ENCODE measurements around the gene CCT8L2. TPM values are rescaled to one million over a fixed set of nuclear protein-coding genes. Genes with fewer than 3 reads are reported as not detected.
"Not testable (repeated sequence)": the region's sequence is repeated elsewhere in the genome, so short reads cannot be mapped to it uniquely, and the experiment has no call there.

Gene CCT8L2, protein sequence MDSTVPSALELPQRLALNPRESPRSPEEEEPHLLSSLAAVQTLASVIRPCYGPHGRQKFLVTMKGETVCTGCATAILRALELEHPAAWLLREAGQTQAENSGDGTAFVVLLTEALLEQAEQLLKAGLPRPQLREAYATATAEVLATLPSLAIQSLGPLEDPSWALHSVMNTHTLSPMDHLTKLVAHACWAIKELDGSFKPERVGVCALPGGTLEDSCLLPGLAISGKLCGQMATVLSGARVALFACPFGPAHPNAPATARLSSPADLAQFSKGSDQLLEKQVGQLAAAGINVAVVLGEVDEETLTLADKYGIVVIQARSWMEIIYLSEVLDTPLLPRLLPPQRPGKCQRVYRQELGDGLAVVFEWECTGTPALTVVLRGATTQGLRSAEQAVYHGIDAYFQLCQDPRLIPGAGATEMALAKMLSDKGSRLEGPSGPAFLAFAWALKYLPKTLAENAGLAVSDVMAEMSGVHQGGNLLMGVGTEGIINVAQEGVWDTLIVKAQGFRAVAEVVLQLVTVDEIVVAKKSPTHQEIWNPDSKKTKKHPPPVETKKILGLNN
- total RNA-seq = not detected

DNA sequence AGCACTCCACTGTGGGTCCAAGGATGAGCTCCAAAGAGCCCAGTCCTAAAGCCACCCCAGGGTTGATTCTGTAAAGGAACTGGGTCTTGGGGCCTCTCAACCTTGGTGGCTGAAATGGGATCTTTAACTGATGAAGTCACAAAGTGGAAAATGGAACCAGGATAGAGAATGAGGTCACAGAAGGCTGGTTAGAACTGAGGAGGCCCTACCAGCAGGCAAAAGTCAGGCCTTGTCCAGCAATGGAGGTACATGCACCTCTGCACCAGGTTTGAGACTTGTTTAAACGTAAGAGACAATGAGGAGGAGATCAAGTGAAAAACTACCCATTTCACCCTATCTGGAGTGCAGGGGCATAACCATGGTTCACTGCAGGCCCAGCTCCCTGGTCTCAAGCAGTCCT lies at the start of gene CCT8L2:
Gene CCT8L2 (minus strand): TSS at position 101 of the 400 bp plus-strand sequence. CDS start 260 bp downstream, outside the sequence.
- ATAC-seq; H3K36me3 Mint-ChIP-seq (ENCODE audit: low read depth); DNase-seq; H3K27ac Mint-ChIP-seq; H3K9me3 Mint-ChIP-seq (ENCODE audit: low read depth); H3K27me3 Mint-ChIP-seq; CTCF ChIA-PET; intact Hi-C loops (cut with DNase I, micrococcal nuclease); POLR2A ChIA-PET; H3K4me1 Mint-ChIP-seq; H3K4me3 Mint-ChIP-seq: not testable (repeated sequence)

DNA sequence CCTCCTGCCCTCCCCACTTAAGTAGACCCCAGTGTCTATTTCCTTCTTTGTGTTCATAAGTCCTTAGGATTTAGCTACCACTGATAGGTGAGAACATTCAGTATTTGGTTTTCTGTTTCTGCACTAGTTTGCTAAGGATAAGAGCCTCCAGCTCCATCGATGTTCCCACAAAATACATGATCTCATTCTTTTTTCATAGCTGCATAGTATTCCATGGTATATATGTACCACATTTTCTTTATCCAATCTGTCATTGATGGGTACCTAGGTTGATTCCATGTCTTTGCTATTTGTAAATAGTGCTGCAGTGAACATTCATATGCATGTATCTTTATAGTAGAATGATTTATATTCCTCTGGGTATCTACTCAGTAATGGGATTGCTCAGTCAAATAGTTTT lies 42.8 kb upstream of the CCT8L2 start:
- H3K4me3 Mint-ChIP-seq; POLR2A ChIA-PET; H3K9me3 Mint-ChIP-seq (ENCODE audit: low read depth); ATAC-seq; CTCF ChIA-PET; DNase-seq; intact Hi-C loops (cut with DNase I, micrococcal nuclease); H3K4me1 Mint-ChIP-seq; H3K36me3 Mint-ChIP-seq (ENCODE audit: low read depth); H3K27me3 Mint-ChIP-seq; H3K27ac Mint-ChIP-seq: not testable (repeated sequence)

DNA sequence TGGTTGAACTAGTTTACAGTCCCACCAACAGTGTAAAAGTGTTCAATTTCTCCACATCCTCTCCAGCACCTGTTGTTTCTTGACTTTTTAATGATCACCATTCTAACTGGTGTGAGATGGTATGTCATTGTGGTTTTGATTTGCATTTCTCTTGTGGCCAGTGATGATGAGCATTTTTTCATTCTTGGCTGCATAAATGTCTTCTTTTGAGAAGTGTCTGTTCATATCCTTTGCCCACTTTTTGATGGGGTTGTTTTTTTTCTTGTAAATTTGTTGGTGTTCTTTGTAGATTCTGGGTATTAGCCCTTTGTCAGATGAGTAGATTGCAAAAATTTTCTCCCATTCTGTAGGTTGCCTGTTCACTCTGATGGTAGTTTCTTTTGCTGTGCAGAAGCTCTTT lies 41.5 kb upstream of the CCT8L2 start:
- CTCF ChIA-PET, DNase-seq: not testable (repeated sequence)

DNA sequence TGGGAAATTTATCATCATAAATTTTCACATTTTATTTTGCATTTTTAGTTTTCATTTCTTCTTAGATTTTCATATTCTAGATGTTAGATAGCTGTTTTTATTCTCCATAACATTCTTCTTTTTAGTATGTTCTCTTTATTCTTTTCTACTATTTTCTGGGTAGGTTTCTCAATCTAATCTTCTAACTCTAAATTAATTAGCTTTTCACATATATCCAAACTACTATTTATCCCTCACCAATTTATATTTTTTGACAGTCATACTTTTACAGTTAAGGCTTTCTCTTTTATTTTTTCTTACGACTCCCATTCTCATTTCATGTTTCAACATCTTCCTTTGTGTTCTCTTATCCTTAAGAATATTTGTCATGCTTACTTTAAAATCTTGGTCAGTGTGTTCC lies 35.9 kb upstream of the CCT8L2 start:
- POLR2A ChIA-PET; CTCF ChIA-PET; H3K4me1 Mint-ChIP-seq; H3K4me3 Mint-ChIP-seq; H3K9me3 Mint-ChIP-seq (ENCODE audit: low read depth); H3K27ac Mint-ChIP-seq; H3K36me3 Mint-ChIP-seq (ENCODE audit: low read depth); ATAC-seq; intact Hi-C loops (cut with DNase I, micrococcal nuclease); DNase-seq; H3K27me3 Mint-ChIP-seq: not testable (repeated sequence)

More for the DNA sequence above, 41.5 kb upstream of the CCT8L2 start:
- H3K36me3 Mint-ChIP-seq (ENCODE audit: low read depth); POLR2A ChIA-PET; H3K27ac Mint-ChIP-seq; H3K4me3 Mint-ChIP-seq; intact Hi-C loops (cut with DNase I, micrococcal nuclease); H3K27me3 Mint-ChIP-seq; H3K9me3 Mint-ChIP-seq (ENCODE audit: low read depth); ATAC-seq; H3K4me1 Mint-ChIP-seq: not testable (repeated sequence)

DNA sequence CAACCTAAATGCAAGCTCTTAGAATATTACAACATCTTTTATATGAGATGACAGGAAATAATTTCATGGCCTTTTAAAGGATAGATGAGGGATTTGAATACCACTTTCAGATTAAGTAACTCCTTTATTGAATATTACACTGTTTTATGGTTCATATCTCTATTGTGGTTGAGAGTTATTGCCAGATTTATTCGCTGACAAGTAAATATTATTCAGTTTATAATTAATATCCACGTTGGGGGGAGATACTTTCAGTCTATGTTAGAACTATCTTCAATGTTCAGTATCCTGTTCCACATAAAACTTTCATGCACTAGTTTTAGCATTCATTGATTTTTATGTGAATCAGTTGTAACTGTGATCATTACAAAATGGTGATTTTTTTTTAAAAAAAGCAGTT lies 32.4 kb upstream of the CCT8L2 start:
- H3K9me3 Mint-ChIP-seq (ENCODE audit: low read depth); intact Hi-C loops (cut with DNase I, micrococcal nuclease); H3K4me1 Mint-ChIP-seq; H3K4me3 Mint-ChIP-seq; CTCF ChIA-PET; DNase-seq; H3K27me3 Mint-ChIP-seq; ATAC-seq; H3K27ac Mint-ChIP-seq; POLR2A ChIA-PET; H3K36me3 Mint-ChIP-seq (ENCODE audit: low read depth): not testable (repeated sequence)

DNA sequence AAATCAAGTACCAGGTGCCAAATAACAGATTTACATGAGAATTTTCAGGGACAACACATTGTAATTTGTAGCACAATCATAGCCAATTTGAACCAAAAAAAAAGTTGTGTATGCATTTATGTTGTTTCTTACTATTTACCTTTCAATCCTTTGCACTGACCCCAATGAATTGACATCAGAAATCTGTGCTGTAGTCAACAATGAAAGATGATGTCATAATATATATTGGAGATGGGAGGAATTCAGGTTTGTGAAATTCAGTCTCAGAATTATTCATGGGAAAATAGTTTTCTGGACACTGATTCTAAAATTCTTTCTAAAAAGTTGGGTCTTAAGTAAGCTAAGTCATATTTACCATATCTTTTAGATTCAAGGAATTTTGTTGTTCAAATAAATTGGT lies 31.0 kb upstream of the CCT8L2 start:
- ATAC-seq; H3K36me3 Mint-ChIP-seq (ENCODE audit: low read depth); POLR2A ChIA-PET: not testable (repeated sequence)

DNA sequence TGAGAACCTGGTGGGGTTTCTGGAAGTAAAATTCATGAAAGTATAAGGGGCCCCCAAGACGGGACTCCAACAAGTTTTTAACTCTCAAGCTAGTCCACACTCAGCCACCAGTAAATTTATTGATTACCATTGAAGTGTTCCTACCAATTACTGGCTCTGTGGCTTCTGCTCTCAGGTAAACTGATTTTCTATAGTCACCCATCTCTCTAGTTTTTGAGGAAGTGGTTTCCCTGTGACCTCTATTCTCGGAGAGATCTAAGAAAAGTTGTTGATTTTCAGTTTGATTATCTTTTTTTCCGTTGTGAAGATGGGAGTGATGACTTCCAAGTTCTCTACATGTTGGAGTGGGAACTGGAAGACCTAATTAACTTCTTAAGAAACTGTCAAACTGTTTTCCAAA lies 24.9 kb upstream of the CCT8L2 start:
- H3K9me3 Mint-ChIP-seq (ENCODE audit: low read depth); intact Hi-C loops (cut with DNase I, micrococcal nuclease); H3K36me3 Mint-ChIP-seq (ENCODE audit: low read depth); POLR2A ChIA-PET; H3K4me3 Mint-ChIP-seq; CTCF ChIA-PET; DNase-seq; ATAC-seq; H3K27ac Mint-ChIP-seq; H3K27me3 Mint-ChIP-seq; H3K4me1 Mint-ChIP-seq: not testable (repeated sequence)

More for the DNA sequence above, 31.0 kb upstream of the CCT8L2 start:
- H3K4me1 Mint-ChIP-seq; H3K4me3 Mint-ChIP-seq; H3K9me3 Mint-ChIP-seq (ENCODE audit: low read depth); CTCF ChIA-PET; H3K27ac Mint-ChIP-seq; H3K27me3 Mint-ChIP-seq; DNase-seq; intact Hi-C loops (cut with DNase I, micrococcal nuclease): not testable (repeated sequence)

DNA sequence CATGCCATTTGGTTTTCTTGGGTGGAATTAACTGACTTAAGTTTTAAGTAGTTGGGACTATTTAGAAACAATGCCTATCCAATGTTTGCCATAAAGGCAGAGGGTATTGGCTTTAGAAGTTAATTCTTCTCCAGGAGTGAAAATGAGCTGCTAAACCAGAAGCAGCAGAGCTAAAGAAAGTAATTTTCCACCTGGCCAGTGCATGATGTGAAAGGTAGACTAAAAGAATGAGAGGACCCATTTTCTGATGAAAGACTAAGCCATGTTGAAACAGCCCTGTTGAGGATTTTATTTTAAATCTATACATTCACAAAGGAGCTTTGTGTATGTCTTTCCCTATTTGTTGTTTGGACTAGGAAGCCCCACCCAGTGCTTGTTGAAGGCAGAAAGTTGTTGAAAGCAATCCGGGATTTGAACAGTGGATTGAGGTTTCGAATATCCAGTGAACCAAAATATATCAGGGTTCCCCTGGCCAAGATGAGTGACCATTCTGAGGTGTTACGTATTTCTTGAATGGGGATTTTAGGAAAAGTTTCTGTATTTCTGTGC lies 23.9 kb upstream of the CCT8L2 start:
- H3K9me3 Mint-ChIP-seq (ENCODE audit: low read depth); H3K4me3 Mint-ChIP-seq; DNase-seq; CTCF ChIA-PET; H3K27ac Mint-ChIP-seq; H3K4me1 Mint-ChIP-seq; H3K36me3 Mint-ChIP-seq (ENCODE audit: low read depth); ATAC-seq; intact Hi-C loops (cut with DNase I, micrococcal nuclease); POLR2A ChIA-PET: not testable (repeated sequence)
- H3K27me3 Mint-ChIP-seq = peaks cover 14% of the 10 kb centered on the region

DNA sequence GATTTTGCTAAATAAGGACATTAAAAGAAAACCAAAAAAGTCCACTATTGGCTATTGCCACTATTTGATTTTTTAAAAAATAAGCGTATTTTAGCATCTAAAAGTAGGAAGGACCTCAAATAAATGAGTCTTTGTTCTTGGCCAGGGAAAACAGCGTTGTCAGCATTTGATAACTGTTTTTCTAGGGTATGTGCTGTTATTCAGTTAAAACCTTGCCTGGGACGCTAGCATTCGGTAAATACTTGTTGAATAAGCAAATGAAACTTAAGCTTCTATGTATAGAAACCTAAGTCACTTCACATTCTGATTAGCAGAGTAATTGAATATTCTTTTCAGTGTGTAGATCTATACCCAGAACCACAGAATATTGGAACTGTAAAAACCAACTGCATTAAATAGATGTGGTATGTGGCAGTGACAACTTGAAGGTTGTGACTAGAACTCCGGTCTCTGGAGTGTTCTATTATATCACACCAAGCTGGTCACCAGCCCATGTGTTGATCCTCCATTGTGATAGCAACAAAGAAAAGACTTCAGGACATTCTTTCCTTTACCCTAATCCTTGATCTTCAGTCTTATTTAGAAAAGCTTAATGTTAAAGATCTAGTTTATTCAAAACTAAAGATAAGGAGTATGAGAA lies 23.1 kb upstream of the CCT8L2 start:
- POLR2A ChIA-PET; DNase-seq; CTCF ChIA-PET; H3K4me1 Mint-ChIP-seq; H3K36me3 Mint-ChIP-seq (ENCODE audit: low read depth); H3K4me3 Mint-ChIP-seq; intact Hi-C loops (cut with DNase I, micrococcal nuclease); H3K9me3 Mint-ChIP-seq (ENCODE audit: low read depth); ATAC-seq; H3K27ac Mint-ChIP-seq: not testable (repeated sequence)
- H3K27me3 Mint-ChIP-seq = peaks cover 17% of the 10 kb centered on the region

DNA sequence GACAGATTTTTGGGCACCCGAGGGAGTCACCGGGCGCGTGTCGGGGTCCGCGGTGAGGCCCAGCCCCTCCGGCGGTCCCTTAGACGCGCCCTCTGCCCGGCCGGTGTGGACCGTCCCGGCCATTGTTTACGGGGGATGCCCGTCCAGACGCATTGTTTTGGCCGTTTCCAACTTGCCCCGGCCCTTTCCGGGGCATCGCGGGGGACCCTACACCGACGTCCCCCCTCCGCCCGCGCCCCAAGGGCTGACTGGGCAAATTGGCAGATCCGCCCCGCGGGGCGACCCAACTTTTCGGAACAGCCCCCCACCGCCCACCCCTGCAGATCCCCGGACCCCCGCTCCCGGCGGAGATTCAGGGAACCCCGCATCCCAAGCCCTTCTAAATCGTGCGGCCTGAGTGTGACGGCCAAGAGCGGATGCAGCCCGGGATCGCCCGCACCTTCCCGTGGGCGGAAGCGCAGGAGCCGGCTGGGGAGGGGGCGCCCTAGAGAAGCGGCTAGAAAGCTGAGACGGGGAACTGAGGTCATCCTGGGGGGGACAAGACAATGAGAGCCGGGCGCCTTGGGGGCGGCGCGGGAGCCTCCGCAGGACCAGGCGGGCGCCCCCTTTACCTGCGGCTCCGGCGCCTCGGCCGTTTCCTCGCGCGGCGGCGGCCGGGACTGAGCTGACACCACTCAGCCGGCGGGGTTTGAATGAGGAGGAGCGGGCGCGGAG lies 17.1 kb upstream of the CCT8L2 start:
- no peak overlapping the region for H3K27ac Mint-ChIP-seq
- no peaks in the 10 kb centered on the region for H3K9me3 Mint-ChIP-seq (ENCODE audit: low read depth)
- no peak overlapping the region for H3K4me3 Mint-ChIP-seq
- DNase-seq (no peak), ATAC-seq (no peak)
- POLR2A ChIA-PET = no interaction called here
- no peaks in the 10 kb centered on the region for H3K36me3 Mint-ChIP-seq (ENCODE audit: low read depth)
- intact Hi-C loops (cut with DNase I, micrococcal nuclease) = no loop called here
- H3K4me1 Mint-ChIP-seq = no peaks in the 10 kb centered on the region
- H3K27me3 Mint-ChIP-seq = peaks cover 31% of the 10 kb centered on the region
- CTCF ChIA-PET = no interaction called here

DNA sequence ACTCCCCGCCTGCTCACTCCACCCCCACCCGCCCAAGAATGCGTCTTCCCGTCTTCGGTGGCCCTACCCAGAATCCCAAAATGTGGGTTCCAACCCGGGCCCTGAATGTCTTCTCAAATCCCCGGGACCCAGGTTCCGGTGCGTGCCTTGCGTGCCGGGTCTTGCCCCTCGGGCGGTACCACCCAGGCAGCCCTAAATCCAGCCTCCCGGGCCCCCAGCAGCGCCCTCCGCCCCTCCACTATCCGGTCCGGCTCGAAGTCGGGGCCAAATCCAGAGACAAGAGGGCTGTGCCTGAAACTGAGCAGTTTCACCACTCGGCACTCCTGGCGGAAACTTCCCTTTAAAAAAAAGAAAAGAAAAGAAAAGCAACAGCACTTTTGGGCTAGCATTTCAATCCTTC lies 16.3 kb upstream of the CCT8L2 start:
- Mint-ChIP-seq H3K27me3 (peaks cover 34% of the 10 kb centered on the region), H3K4me3 (no peak overlapping the region), H3K27ac (no peak overlapping the region), H3K9me3 (ENCODE audit: low read depth) (no peaks in the 10 kb centered on the region), H3K36me3 (ENCODE audit: low read depth) (no peaks in the 10 kb centered on the region), H3K4me1 (no peaks in the 10 kb centered on the region)
- POLR2A ChIA-PET = no interaction called here
- ATAC-seq (no peak), DNase-seq (no peak)
- intact Hi-C loops (cut with DNase I, micrococcal nuclease) = no loop called here
- CTCF ChIA-PET = no interaction called here

Data from activated CD4-positive, alpha-beta T cell treated with anti-CD3 and anti-CD28 coated beads for 36 hours (primary cell).